Left cardiac atrium (tissue), 4 donors: ENCODE data around the gene NEURL2. TPM values are rescaled to one million over a fixed set of nuclear protein-coding genes. Genes with fewer than 3 reads are reported as not detected.

Experiments
- ATAC-seq, 2 donors: fragments of 200-7000 bp; cut with Tn5 transposase; one replicate each; pipeline ENCODE4 v1.9.1; 2020; ENCODE audit warnings: mild to moderate bottlenecking in 2 of 2, moderate library complexity in 2 of 2
- DNase-seq: peaks from one replicate; pipeline ENCODE4 v3.0.0-alpha.2; 2020
- intact Hi-C, 2 donors: fragments of 100-400 bp; cut with DNase I; formaldehyde crosslinking; loops; one replicate each; pipeline versions ENCODE4 v1.14.1 to v1.15.1; 2022 to 2023
- total RNA-seq, 2 donors: library from RNA; stranded (reverse); fragmentation: NEBNext Ultra II Directional; extraction: Animal tissue kit (Norgen Biotek cat#: 25700); gene quantifications; one replicate each; pipeline ENCODE4 v1.2.1, GENCODE V29; 2021
- donor health status: DM: no; HTN: yes; CAD: no.
- donor health status: DM: no; HTN: yes; CAD: no; lungs with severe emphysema.
- donor health status: DM: yes; HTN: yes; CAD: no.
- donor health status: Dilated cardiomyopathy.

Gene NEURL2
- total RNA-seq, 2 donors from 2014 or later = 6.0 to 11.1 TPM

- intact Hi-C loops = no loop called here
- DNase-seq (no peak), ATAC-seq (no peak)
Observed at GRCh38 chr20:45921337-45922189, 30.6 kb upstream of the NEURL2 start.

DNA sequence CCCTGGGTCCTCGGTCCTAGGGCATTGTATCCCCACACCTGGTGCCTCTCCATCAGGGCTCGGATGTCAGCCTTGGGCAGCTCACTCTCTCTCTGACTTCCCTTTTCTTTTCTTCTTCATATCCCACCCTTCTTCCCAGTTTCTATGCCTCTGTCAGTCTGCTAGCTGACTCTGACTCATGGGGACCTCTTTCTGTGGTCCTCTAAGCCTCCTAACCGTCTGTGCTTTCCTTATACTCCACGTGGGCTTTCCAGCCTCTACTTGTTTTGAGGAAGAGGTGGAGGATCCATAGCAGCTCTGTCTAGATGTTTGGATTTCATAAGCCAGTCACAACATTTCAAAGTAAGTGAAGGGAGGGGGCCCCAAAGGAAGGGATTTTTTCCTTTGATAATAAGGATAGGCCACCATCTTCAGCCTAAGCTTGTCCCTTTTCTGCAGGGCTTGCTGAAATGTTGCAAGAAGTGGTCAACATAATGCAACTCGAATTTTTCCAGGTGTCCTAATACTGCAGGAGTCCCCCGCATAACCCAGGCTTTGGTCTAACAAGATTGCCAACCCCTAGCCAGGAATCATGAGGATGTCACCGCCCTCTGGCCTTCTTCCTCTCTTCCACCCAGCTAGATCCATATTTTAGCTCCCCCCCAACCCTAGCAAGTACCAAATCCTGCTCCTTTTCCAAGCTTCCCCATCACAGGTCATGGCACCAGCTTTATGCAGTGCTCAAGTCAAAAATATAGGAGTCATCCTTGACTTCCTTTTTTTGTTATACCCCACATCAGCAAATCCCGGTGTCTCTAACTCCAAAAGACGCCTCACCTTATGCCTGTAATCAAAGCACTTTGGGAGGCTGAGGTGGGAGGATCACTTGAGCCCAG, 29.7 kb upstream of the NEURL2 start:
- DNase-seq (no peak), ATAC-seq (peak in 1 of 2 donors; percentile 2)
- intact Hi-C loops = no loop called here

DNA sequence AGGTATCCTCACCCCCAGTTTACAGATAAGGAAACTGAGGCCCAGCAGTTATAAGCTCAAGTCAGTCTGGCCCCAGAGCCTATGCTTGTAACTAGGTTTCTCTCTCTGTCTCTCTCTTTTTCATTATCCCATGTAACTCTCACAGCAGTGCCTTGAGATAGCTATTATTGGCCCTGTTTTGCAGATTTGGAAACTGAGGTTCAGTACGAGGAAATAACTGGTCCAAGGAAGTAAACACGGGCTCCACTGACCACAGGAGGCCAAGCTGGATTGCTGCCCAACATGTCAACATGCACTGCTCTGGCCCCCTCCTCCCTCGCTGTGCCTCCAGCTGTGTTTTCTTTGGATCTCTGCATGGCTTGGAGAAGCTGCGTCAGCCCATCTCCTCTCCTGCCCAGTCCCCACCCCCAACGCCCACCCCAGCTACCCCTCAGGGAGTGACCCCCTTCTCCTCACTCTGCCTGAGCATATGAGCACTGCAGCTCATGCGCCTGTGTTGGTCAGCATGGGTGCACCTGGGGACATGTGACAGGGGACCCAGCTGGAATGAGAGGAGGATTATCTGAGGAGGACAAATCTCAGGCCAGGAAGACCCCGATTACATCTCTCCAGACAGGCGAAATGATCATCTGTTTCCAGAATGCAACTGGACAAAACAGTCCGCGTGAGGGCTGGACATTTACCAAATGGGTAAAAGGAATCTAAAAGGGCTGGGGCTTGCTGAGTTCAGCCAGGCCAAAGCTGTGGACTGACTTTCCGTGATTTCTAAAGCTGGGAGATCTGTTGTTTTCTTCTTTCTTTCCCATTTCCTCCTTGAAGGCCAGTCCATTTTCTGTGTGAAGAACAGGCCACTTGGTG, 28.8 kb upstream of the NEURL2 start:
- ATAC-seq = peak; percentile 73 to 81
- intact Hi-C loops = no loop called here
- peak; percentile 83 for DNase-seq

DNA sequence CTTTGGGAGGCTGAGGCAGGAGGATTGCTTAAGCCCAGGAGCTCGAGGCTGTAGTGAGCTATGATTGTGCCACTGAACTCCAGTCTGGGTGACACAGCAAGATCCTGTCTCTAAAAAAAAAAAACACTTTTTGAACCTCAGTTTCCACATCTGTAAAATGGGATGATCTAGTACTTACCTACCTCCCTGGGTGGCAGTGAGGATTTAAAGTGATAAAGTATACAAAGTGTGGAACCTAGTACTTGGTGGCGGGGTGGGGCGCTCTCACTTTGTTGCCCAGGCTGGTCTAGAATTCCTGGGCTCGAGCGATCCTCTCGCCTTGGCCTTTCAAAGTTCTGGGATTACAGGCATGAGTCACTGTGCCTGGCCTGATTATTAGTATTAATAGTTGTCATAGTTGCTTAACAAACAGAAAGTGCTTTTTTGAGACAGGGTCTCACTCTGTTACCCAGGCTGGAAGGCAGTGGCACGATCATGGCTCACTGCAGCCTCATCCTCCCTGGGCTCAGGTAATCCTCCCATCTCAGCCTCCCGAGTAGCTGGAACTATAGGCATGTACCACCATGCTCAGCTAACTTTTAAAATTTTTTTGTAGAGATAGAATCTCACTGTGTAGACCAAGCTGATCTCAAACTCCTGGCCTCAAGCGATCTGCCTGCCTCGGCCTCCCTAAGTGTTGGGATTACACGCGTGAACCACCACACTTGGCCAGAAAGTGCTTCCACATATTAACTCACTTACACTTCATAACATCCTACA, 27.9 kb upstream of the NEURL2 start:
- DNase-seq = no peak
- intact Hi-C loops = no loop called here
- ATAC-seq = peak in 1 of 2 donors; percentile 2

DNA sequence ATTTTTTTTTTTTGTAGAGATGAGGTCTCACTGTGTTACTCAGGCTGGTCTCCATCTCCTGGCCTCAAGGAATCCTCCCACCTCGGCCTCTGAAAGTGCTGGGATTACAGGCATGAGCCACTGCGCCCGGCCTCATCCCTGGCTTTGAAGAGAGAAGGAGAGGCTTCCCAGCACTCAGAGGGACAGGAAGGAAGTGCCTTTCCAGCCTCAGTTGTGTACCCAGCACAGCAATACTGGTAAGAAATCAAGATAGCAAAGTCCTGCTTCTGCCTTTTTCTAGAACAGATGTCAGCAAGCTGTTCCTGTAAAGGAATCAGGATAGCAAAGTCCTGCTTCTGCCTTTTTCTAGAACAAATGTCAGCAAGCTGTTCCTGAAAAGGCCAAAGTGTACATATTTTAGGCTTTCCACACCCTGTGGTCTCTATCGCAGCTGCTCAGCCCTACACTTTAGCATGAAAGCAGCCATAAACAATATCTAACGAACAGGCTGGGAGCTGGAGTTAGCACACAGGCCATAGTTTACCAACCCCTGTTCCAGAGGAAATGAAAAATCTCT, 27.3 kb upstream of the NEURL2 start:
- peak; percentile 13 to 33 for ATAC-seq
- intact Hi-C loops = no loop called here
- DNase-seq = no peak

GRCh38 chr20:45917790-45918141, 26.8 kb upstream of the NEURL2 start:
- ATAC-seq (peak in 1 of 2 donors; percentile 46), DNase-seq (no peak)
- intact Hi-C loops = no loop called here

GRCh38 chr20:45913116-45913515, 22.1 kb upstream of the NEURL2 start:
- ATAC-seq = no peak
- intact Hi-C loops = no loop called here
- no peak for DNase-seq

DNA sequence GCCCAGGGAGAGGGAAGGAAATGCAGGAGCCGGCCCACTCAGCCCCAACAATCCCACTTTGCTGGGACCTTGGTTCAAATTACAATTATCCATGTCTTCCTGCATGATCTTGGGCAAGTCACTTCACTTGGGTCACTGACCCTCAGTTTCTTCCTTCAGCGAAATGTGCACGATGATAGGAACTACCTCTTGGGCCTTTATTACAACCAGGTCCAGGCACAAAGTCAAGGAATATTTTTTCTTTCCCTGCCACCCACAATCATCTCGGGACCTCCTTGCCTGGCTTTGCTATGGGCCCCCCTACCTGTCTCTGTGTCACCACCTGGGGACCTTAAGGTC, 21.3 kb upstream of the NEURL2 start:
- intact Hi-C loops = no loop called here
- ATAC-seq (no peak), DNase-seq (no peak)

- DNase-seq (peak; percentile 78), ATAC-seq (peak; percentile 62 to 64)
- intact Hi-C loops = no loop called here
Observed at GRCh38 chr20:45911486-45912343, 20.7 kb upstream of the NEURL2 start, which contains the start of gene PLTP. Gene PLTP, minus strand, starts transcription at chr20:45912155. Its CDS starts 703 bp downstream, at chr20:45911452.

DNA sequence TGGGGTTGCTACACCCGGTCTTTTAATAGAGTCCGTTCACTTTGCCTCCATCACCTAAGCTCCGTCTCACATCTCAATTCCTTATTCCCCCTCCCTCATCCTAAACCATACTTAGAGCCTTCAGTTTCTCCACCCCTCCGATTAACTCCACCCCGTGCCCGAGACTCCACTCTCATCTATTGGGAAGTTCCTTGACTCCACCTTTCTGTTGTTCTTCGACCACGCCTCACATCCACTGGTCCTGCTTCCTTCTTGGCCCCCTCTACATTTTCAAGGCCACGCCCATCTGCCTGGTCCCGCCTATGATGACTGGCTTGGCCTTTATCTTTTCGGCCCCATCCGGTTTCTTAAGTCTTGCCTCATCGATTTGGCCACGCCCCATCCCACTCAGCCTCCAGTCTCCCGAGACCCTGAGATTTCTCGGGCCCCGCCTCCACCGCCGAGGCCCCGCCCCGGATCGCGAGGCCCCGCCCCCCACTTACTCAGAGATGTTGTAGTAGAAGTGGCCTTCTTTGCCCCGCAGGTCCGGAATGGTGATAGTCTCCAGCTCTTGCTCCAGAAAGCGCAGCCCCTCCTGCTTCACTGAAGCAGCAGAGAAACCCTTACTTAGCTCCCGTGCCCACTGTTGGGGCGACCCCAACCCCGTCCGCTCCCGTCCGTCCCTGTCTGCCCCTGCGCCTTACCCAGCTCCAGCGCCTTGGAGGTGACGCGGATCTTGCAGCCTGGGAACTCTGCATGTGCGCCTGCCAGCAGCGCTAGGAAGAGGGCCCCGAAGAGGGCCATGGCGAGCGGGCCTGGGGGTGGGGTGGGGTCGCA, 19.9 kb upstream of the NEURL2 start:
- intact Hi-C loops = no loop called here
- peak; percentile 90 to 91 for ATAC-seq
- peak; percentile 97 for DNase-seq

GRCh38 chr20:45909817-45910669, 19.0 kb upstream of the NEURL2 start:
- intact Hi-C loops = no loop called here
- ATAC-seq (no peak), DNase-seq (no peak)

DNA sequence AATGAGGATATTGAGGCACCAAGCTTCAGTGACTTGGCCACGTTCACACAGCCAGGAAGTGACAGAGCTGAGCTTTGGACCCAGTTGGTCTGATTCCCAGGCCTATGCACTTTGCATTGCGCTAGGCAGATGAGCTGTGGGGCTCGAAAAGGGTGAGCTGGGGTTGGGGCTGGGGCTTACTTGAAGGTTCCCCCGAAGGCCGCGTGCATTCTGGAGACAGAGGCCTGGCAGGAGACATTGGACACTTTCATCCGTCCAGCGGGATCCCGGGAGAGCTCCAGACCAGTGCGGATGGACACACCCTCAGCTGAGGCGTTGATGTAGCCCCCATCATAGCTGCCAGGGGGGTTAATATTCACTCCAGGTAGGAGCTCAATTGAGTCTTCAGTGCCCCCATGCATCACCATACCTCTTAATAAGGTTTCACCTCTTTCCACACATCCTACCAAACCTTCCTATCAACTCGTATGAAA, 18.4 kb upstream of the NEURL2 start:
- ATAC-seq = no peak

DNA sequence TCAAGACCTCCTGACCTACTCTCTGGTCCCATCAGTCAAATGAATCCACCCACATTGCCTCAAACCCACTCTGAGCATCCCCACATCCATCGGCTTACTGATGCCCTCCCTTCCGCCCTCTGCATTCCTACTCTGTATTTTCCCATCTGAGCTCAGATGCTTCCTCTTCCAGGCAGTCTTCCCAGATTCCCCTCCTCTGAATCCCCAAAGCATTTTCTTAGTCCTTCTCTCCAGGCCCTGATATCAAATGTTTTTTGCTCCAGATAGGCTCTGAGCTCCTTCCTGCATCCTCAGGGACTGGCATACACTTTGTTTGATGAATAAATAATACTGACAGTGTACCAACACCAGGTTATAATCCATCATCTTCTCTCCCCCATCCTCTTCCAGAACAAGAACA, 17.1 kb upstream of the NEURL2 start:
- no peak for ATAC-seq
- intact Hi-C loops = no loop called here
- DNase-seq = no peak

More for the DNA sequence above, 18.4 kb upstream of the NEURL2 start:
- intact Hi-C loops = no loop called here
- no peak for DNase-seq

DNA sequence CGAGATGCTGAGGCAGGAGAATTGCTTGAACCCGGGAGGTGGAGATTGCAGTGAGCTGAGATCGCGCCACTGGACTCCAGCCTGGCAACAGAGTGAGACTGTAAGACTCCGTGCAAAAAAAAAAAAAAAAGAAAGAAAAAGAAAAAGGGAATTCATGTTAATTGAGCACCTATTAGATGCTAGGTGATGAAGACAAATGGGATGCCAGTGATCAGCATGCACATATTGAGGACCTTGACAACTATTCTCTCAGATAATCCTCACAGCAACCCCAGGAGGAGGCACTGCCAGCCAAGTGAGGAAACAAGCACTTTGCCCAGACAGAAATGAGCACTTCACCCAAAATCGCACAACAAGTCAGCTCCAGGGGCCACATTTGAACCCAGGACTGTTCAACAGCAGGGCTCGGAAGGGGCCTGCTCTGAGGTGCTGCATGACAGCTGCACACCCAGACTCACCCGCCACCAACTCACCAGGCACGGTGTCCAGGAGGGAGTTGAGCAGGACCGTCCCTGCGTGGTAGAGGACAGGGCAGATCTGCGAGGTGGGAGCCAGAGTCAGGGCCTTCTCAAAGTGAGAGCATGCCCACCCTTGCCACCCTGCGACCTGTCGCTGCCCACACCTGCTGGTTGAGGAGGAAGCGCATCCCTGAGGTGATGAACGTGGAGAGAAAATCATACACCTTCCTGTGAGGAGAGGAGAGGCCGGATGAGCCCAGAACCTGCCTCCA, 16.4 kb upstream of the NEURL2 start:
- no peak for DNase-seq
- ATAC-seq = no peak
- intact Hi-C loops = no loop called here

GRCh38 chr20:45905505-45906079, 14.6 kb upstream of the NEURL2 start:
- DNase-seq = no peak
- intact Hi-C loops = no loop called here
- ATAC-seq = no peak
